Body of pancreas (tissue), 4 donors: ENCODE measurements around the gene EEFSEC. TPM values are rescaled to one million over a fixed set of nuclear protein-coding genes. Genes with fewer than 3 reads are reported as not detected.

Experiments used
- ATAC-seq: fragments of 150-250 bp; one replicate; pipeline ENCODE4 v1.9.1; 2016
- DNase-seq, 4 donors: peaks; one replicate each; pipeline ENCODE4 v3.0.0-alpha.2; 2019
- H3K27ac ChIP-seq, 4 donors: fragments of 200-600 bp; sonication (generic); 1 replicate in 3 of 4; 2 replicates in 1 of 4; pipeline versions ENCODE4 v1.5.1 to v1.6.1; 2016 to 2019; ENCODE audit warnings: mild to moderate bottlenecking in 1 of 4, mixed read lengths in 1 of 4, moderate library complexity in 1 of 4
- H3K27me3 ChIP-seq, 2 donors: fragments of 200-600 bp; sonication (generic); one replicate each; pipeline ENCODE4 v1.6.0; 2016; ENCODE audit warnings: mild to moderate bottlenecking in 1 of 2
- H3K36me3 ChIP-seq, 2 donors: fragments of 200-600 bp; sonication (generic); replicated peaks in 1 of 2; 2 replicates each; pipeline ENCODE4 v1.5.1; 2016; ENCODE audit warnings: low read depth in 2 of 2; ENCODE audit not compliant: insufficient read depth in 1 of 2
- H3K4me1 ChIP-seq: fragments of 200-600 bp; sonication (generic); one replicate; pipeline ENCODE4 v1.6.0; 2016
- H3K4me3 ChIP-seq, 2 donors: fragments of 200-600 bp; sonication (generic); 1 replicate in 1 of 2; 2 replicates in 1 of 2; pipeline ENCODE4 v1.5.1; 2016 to 2019
- H3K9me3 ChIP-seq, 3 donors: fragments of 200-600 bp; sonication (generic); 1 replicate in 2 of 3; 2 replicates in 1 of 3; pipeline ENCODE4 v1.5.1; 2016
- CTCF ChIP-seq, 7 experiments: fragments of 450-650 bp in 4 of 7; fragments of 200-600 bp in 3 of 7; sonication (generic) in 3 of 7; IDR thresholded peaks; one replicate each; pipeline ENCODE4 v1.5.1; 2016 to 2019; ENCODE audit warnings: antibody characterized with exemption in 7 of 7
- POLR2A ChIP-seq, 3 donors: fragments of 450-650 bp; IDR thresholded peaks; one replicate each; pipeline ENCODE4 v1.6.1; 2016; ENCODE audit warnings: antibody characterized with exemption in 3 of 3, mild to moderate bottlenecking in 2 of 3
- WGBS, 2 donors: methylation state at CpG; one replicate each; pipeline ENCODE4 v1.1.5; 2017; 5-methylcytosine and 5-hydroxymethylcytosine counted together
- intact Hi-C: fragments of 100-400 bp; cut with DNase I; formaldehyde crosslinking; loops from one replicate; pipeline ENCODE4 v1.15.1; 2023
- total RNA-seq, 2 donors: library from RNA; depleted of rRNA; stranded (reverse); fragments of >200 nt; gene quantifications; one replicate each; pipeline ENCODE4 v1.1.0, GENCODE V29; 2016

EEFSEC gene
- total RNA-seq, 2 donors from 2014 or later, result 8.6 to 33.0 TPM

- H3K27ac ChIP-seq, result no peak overlapping the region
- 65 to 75% methylated on average over 4 of the region's 4 CpGs for WGBS, 2 donors
- no peaks in the 10 kb centered on the region for H3K27me3 ChIP-seq
- H3K4me3 ChIP-seq, result no peak overlapping the region
- no peak for ATAC-seq
- TF ChIP-seq POLR2A (IDR thresholded peaks at IDR 0.05) (no peak), CTCF (IDR thresholded peaks at IDR 0.05) (no peak)
- no peaks in the 10 kb centered on the region for H3K9me3 ChIP-seq
- H3K36me3 ChIP-seq, result no peaks in the 10 kb centered on the region
- no peaks in the 10 kb centered on the region for H3K4me1 ChIP-seq
- intact Hi-C loops, result no loop called here
- DNase-seq, result no peak
These were observed 15.6 kb downstream of the EEFSEC start for GRCh38 chr3:128168836-128169235.

GRCh38 chr3:128170866-128171516, 17.7 kb downstream of the EEFSEC start:
- Histone ChIP-seq H3K27ac (no peak overlapping the region), H3K27me3 (no peaks in the 10 kb centered on the region), H3K4me1 (no peaks in the 10 kb centered on the region), H3K4me3 (no peak overlapping the region), H3K9me3 (no peaks in the 10 kb centered on the region), H3K36me3 (no peaks in the 10 kb centered on the region)
- intact Hi-C loops, result no loop called here
- peak; percentile 46 to 71 (median 62) for DNase-seq
- TF ChIP-seq POLR2A (IDR thresholded peaks at IDR 0.05) (no peak), CTCF (IDR thresholded peaks at IDR 0.05) (peak; percentile 24 to 94 (median 83))
- 13 to 16% methylated on average over 5 of the region's 5 CpGs for WGBS, 2 donors
- ATAC-seq, result peak; percentile 74

- TF ChIP-seq CTCF (IDR thresholded peaks at IDR 0.05), result no peak
- TF ChIP-seq POLR2A (IDR thresholded peaks at IDR 0.05), result no peak
- intact Hi-C loops, result no loop called here
- ATAC-seq, result no peak
- 75 to 89% methylated on average over 8 of the region's 8 CpGs for WGBS, 2 donors
- Histone ChIP-seq H3K27me3 (no peaks in the 10 kb centered on the region), H3K9me3 (no peaks in the 10 kb centered on the region), H3K4me3 (no peak overlapping the region), H3K27ac (no peak overlapping the region), H3K4me1 (no peaks in the 10 kb centered on the region), H3K36me3 (no peaks in the 10 kb centered on the region)
- DNase-seq, result no peak
These were observed 19.9 kb downstream of the EEFSEC start for GRCh38 chr3:128173200-128173599.

- TF ChIP-seq CTCF (IDR thresholded peaks at IDR 0.05), result no peak
- no peak for TF ChIP-seq POLR2A (IDR thresholded peaks at IDR 0.05)
- DNase-seq (no peak), ATAC-seq (no peak)
These were observed 20.6 kb downstream of the EEFSEC start for GRCh38 chr3:128173849-128174248.

More at GRCh38 chr3:128173849-128174248, 20.6 kb downstream of the EEFSEC start:
- no peaks in the 10 kb centered on the region for H3K9me3 ChIP-seq
- H3K27me3 ChIP-seq, result no peaks in the 10 kb centered on the region
- H3K4me3 ChIP-seq, result no peak overlapping the region
- no peak overlapping the region for H3K27ac ChIP-seq
- WGBS, 2 donors, result 78 to 90% methylated on average over 7 of the region's 7 CpGs
- intact Hi-C loops, result no loop called here
- H3K36me3 ChIP-seq, result no peaks in the 10 kb centered on the region
- H3K4me1 ChIP-seq, result no peaks in the 10 kb centered on the region
